HL-60 (cell line): ENCODE measurements around the gene XPNPEP1.

Experiments
- GABPA ChIP-seq: IDR thresholded peaks from 2 replicates; pipeline ENCODE4 v1.6.1; 2012; ENCODE audit warnings: low read depth
- POLR2AphosphoS5 ChIP-seq: IDR thresholded peaks from 2 replicates; pipeline ENCODE4 v1.6.1; 2012; ENCODE audit warnings: low read depth
- TF ChIP-seq, protein P1 (sequence below): IDR thresholded peaks from one replicate; pipeline ENCODE4 v1.5.1; 2011; ENCODE audit warnings: low read length, control low read depth, inconsistent platforms; ENCODE audit not compliant: insufficient read depth

DNA sequence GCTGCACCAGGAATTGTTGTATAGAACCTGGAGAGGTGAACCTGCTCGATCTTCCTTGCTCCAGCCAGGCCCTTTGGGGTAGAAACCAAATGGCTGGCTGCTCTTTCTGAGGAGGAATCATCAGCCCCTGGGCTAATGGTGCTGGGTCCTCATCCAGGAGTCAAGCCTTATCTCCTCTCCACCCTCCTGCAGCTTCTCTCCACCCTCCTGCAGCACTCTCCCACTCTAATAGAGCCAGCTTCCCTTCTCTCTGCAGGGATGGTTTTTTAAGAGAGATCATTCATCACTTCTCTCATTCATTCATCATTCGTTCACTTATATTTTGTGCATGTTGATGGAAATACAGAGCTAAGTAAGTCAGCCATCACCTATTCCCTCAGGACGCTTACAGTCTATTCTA is 103.5 kb downstream of the XPNPEP1 start:
- TF ChIP-seq, protein P1, sequence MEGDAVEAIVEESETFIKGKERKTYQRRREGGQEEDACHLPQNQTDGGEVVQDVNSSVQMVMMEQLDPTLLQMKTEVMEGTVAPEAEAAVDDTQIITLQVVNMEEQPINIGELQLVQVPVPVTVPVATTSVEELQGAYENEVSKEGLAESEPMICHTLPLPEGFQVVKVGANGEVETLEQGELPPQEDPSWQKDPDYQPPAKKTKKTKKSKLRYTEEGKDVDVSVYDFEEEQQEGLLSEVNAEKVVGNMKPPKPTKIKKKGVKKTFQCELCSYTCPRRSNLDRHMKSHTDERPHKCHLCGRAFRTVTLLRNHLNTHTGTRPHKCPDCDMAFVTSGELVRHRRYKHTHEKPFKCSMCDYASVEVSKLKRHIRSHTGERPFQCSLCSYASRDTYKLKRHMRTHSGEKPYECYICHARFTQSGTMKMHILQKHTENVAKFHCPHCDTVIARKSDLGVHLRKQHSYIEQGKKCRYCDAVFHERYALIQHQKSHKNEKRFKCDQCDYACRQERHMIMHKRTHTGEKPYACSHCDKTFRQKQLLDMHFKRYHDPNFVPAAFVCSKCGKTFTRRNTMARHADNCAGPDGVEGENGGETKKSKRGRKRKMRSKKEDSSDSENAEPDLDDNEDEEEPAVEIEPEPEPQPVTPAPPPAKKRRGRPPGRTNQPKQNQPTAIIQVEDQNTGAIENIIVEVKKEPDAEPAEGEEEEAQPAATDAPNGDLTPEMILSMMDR: no peak
- no peak for TF ChIP-seq POLR2AphosphoS5
- TF ChIP-seq GABPA: no peak
